ENCODE measurements around the gene FUT7. TPM values are rescaled to one million over a fixed set of nuclear protein-coding genes. Genes with fewer than 3 reads are reported as not detected.

Gene FUT7
- total and polyA plus RNA-seq, 2 of the 13 experiments (the other 11 are each of a cell fraction or from before 2014, with no cell fraction given), result 0.05 TPM; not detected in 1

GRCh38 chr9:137063311-137064026 lies 31.6 kb upstream of the FUT7 start:
- no TSS peak for BruUV-seq (replicated peaks)
- no peak overlapping the region for H3K9ac ChIP-seq (ENCODE audit: insufficient read depth, low read depth, low read length)
- no peak overlapping the region for H2AFZ ChIP-seq (ENCODE audit: low read length)
- H3K4me1 ChIP-seq (ENCODE audit: insufficient read depth, low read length), result peaks cover 25% of the 10 kb centered on the region
- H3K4me3 ChIP-seq (replicated peaks in 1 of 3; ENCODE audit: insufficient read depth in 1 of 3, low read depth in 2 of 3, low read length in 3 of 3), result no peak overlapping the region
- DNase-seq (ENCODE audit: low spot score) (no peak), ATAC-seq (no peak), FAIRE-seq (no peak)
- 96% methylated on average over 9 of the region's 26 CpGs for WGBS (ENCODE audit: low lambda C conversion rate)
- peaks cover under 1% of the 10 kb centered on the region for H3K79me2 ChIP-seq (ENCODE audit: insufficient read depth, low read length)
- in situ Hi-C loops (cut with HindIII; ENCODE audit: extremely low pct_ligation_motif_present, low pct_unique_long_range_greater_than_20kb) (no loop called here), intact Hi-C loops (cut with micrococcal nuclease; ENCODE audit: unreplicated experiment) (no loop called here)
- POLR2A ChIA-PET, result interaction anchor here (1.0 to 1.1 kb wide), 3 partner anchors 8 to 23 kb away, joined by 3 to 15 read pairs (median 6); partner anchors contain the start of genes ENTPD2 and MAN1B1
- H3K4me2 ChIP-seq (ENCODE audit: low read depth, low read length), result no peak overlapping the region
- H4K20me1 ChIP-seq (ENCODE audit: insufficient read depth, low read length), result 0 out of 2 replicates have a peak, but pooled peaks cover 3% of the 10 kb centered on the region
- no peaks in the 10 kb centered on the region for H3K9me3 ChIP-seq (ENCODE audit: low read length)
- no peak overlapping the region for H3K27ac ChIP-seq (ENCODE audit: extremely low read length, insufficient read depth, low read length)
- no peaks in the 10 kb centered on the region for H3K27me3 ChIP-seq (ENCODE audit: control insufficient read depth in 1 of 2, insufficient read depth in 2 of 2, low read length in 2 of 2)
- H3K36me3 ChIP-seq (replicated peaks in 1 of 2; ENCODE audit: control insufficient read depth in 1 of 2, insufficient read depth in 2 of 2, low read length in 2 of 2), result peaks cover 3 to 16% of the 10 kb centered on the region in 2 experiments; a peak in 2 of 5 replicates
- CTCF ChIA-PET (ENCODE audit: low intra/inter-chr PET ratio, low total read pairs), result interaction anchor here (1.0 to 1.3 kb wide), 3 partner anchors 10 to 17 kb away, joined by 3 to 16 read pairs (median 11); partner anchors contain the start of genes ENTPD2 and NPDC1
- no peak for TF ChIP-seq ZSCAN21 (CRISPR knock-in tag; IDR thresholded peaks at IDR 0.05; ENCODE audit: borderline replicate concordance)
- no peak for TF ChIP-seq NCOR1 (IDR thresholded peaks at IDR 0.05; ENCODE audit: borderline replicate concordance, low read length)
- TF ChIP-seq ZNF740 (CRISPR knock-in tag; IDR thresholded peaks at IDR 0.05), result 0 out of 2 replicates have a peak, but pooled peaks have one; percentile 3
- TF ChIP-seq GATAD1 (CRISPR knock-in tag; IDR thresholded peaks at IDR 0.05), result no peak
- no peak for TF ChIP-seq AKAP8 (CRISPR knock-in tag; IDR thresholded peaks at IDR 0.05)
- 0 out of 2 replicates have a peak, but pooled peaks have one; percentile 63 for TF ChIP-seq ZBTB42 (CRISPR knock-in tag; IDR thresholded peaks at IDR 0.05)
- no peak for TF ChIP-seq ZNF484 (CRISPR knock-in tag; IDR thresholded peaks at IDR 0.05; ENCODE audit: borderline replicate concordance, low read depth)
- 0 out of 2 replicates have a peak, but pooled peaks have one; percentile 53 for TF ChIP-seq ZNF546 (CRISPR knock-in tag; conservative IDR thresholded peaks at IDR 0.05)
- TF ChIP-seq ZNF768 (CRISPR knock-in tag; IDR thresholded peaks at IDR 0.05), result no peak
- 0 out of 2 replicates have a peak, but pooled peaks have one; percentile 1 for TF ChIP-seq ZNF776 (CRISPR knock-in tag; IDR thresholded peaks at IDR 0.05)
- TF ChIP-seq ZFP36 (IDR thresholded peaks at IDR 0.05; ENCODE audit: borderline replicate concordance, low read depth, low read length, partially characterized antibody), result no peak
- TF ChIP-seq HDAC1 (CRISPR knock-in tag; IDR thresholded peaks at IDR 0.05), result no peak
- peak; percentile 32 for TF ChIP-seq AGO2 (optimal IDR thresholded peaks at IDR 0.05; ENCODE audit: low read depth, low read length)
- 0 out of 2 replicates have a peak, but pooled peaks have one; percentile 3 for TF ChIP-seq ZNF547 (CRISPR knock-in tag; IDR thresholded peaks at IDR 0.05)
- TF ChIP-seq CEBPB (IDR thresholded peaks at IDR 0.05; ENCODE audit: borderline replicate concordance, low read depth, low read length), result no peak
- peak; percentile 47; the same call in 1 of the 2 replicates for TF ChIP-seq RBFOX2 (IDR thresholded peaks at IDR 0.05; ENCODE audit: low read depth, low read length)
- TF ChIP-seq ZNF609 (CRISPR knock-in tag; IDR thresholded peaks at IDR 0.05; ENCODE audit: borderline replicate concordance), result 0 out of 2 replicates have a peak, but pooled peaks have one; percentile 11
- TF ChIP-seq ETS1 (CRISPR knock-in tag; IDR thresholded peaks at IDR 0.05), result no peak
